Neural progenitor cell (in vitro differentiated cells): ENCODE measurements around the gene NXNL1.

Experiments used
- CTCF ChIP-seq: fragments of 200-600 bp; sonication (generic); IDR thresholded peaks from 2 replicates; pipeline ENCODE4 v1.5.1; 2017; ENCODE audit warnings: antibody characterized with exemption, mild to moderate bottlenecking
- EZH2 ChIP-seq: fragments of 200-600 bp; sonication (generic); IDR thresholded peaks from 2 replicates; pipeline ENCODE4 v1.6.1; 2017; ENCODE audit warnings: antibody characterized with exemption, mild to moderate bottlenecking, moderate library complexity
- EZH2phosphoT487 ChIP-seq: fragments of 200-600 bp; sonication (generic); IDR thresholded peaks from 2 replicates; pipeline ENCODE4 v1.6.1; 2017; ENCODE audit warnings: antibody characterized with exemption

- TF ChIP-seq CTCF (no peak), EZH2 (no peak), EZH2phosphoT487 (no peak)
Measured at GRCh38 chr19:17505223-17505622, 44.5 kb upstream of the NXNL1 start.
